HL-60 (cell line): Measurements from ENCODE around the gene NOVA2.

Source experiments
- GABPA ChIP-seq: IDR thresholded peaks from 2 replicates; pipeline ENCODE4 v1.6.1; 2012; ENCODE audit warnings: low read depth
- POLR2AphosphoS5 ChIP-seq: IDR thresholded peaks from 2 replicates; pipeline ENCODE4 v1.6.1; 2012; ENCODE audit warnings: low read depth
- SPI1 ChIP-seq: IDR thresholded peaks from 2 replicates; pipeline ENCODE4 v1.6.1; 2012; ENCODE audit warnings: low read depth, mild to moderate bottlenecking, borderline replicate concordance
- TF ChIP-seq, protein P1 (sequence below): IDR thresholded peaks from 2 replicates; pipeline ENCODE4 v1.6.1; 2012; ENCODE audit warnings: low read depth; ENCODE audit not compliant: insufficient replicate concordance
- TF ChIP-seq, protein P2 (sequence below): IDR thresholded peaks from one replicate; pipeline ENCODE4 v1.5.1; 2011; ENCODE audit warnings: low read length, control low read depth, inconsistent platforms; ENCODE audit not compliant: insufficient read depth

DNA sequence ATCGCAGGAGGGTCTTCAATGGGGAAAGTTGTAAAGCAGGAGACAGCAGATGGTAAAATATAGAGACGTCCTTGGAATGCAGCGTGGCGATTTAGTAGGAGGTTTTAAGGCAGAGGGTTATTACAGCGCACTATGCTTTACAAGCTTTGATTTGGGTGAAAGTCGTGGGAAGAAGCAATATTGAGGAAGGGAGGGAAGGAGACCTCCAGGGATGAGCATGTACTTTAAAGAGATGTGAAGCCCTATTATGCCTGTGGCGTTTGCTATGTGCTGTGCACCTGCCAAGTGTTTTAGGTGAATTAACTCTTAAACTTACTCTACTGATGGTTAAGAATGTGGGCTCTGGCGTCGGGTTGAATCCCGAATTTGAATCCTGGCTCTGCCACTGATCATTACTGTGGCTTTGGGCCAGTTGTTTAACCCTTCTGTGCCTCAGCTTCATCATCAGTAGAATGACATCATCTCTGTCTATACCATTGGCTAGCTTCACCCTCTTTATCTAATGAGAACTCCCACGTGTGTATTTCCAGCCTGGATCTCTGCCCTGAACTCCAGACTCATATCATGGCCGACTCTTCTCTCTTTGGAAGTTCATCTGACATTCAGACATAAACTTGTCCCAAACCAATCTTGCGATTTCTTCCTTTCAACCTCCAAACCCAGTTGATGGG is 22.2 kb upstream of the NOVA2 start:
- TF ChIP-seq, protein P1, sequence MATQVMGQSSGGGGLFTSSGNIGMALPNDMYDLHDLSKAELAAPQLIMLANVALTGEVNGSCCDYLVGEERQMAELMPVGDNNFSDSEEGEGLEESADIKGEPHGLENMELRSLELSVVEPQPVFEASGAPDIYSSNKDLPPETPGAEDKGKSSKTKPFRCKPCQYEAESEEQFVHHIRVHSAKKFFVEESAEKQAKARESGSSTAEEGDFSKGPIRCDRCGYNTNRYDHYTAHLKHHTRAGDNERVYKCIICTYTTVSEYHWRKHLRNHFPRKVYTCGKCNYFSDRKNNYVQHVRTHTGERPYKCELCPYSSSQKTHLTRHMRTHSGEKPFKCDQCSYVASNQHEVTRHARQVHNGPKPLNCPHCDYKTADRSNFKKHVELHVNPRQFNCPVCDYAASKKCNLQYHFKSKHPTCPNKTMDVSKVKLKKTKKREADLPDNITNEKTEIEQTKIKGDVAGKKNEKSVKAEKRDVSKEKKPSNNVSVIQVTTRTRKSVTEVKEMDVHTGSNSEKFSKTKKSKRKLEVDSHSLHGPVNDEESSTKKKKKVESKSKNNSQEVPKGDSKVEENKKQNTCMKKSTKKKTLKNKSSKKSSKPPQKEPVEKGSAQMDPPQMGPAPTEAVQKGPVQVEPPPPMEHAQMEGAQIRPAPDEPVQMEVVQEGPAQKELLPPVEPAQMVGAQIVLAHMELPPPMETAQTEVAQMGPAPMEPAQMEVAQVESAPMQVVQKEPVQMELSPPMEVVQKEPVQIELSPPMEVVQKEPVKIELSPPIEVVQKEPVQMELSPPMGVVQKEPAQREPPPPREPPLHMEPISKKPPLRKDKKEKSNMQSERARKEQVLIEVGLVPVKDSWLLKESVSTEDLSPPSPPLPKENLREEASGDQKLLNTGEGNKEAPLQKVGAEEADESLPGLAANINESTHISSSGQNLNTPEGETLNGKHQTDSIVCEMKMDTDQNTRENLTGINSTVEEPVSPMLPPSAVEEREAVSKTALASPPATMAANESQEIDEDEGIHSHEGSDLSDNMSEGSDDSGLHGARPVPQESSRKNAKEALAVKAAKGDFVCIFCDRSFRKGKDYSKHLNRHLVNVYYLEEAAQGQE = no peak
- TF ChIP-seq, protein P2, sequence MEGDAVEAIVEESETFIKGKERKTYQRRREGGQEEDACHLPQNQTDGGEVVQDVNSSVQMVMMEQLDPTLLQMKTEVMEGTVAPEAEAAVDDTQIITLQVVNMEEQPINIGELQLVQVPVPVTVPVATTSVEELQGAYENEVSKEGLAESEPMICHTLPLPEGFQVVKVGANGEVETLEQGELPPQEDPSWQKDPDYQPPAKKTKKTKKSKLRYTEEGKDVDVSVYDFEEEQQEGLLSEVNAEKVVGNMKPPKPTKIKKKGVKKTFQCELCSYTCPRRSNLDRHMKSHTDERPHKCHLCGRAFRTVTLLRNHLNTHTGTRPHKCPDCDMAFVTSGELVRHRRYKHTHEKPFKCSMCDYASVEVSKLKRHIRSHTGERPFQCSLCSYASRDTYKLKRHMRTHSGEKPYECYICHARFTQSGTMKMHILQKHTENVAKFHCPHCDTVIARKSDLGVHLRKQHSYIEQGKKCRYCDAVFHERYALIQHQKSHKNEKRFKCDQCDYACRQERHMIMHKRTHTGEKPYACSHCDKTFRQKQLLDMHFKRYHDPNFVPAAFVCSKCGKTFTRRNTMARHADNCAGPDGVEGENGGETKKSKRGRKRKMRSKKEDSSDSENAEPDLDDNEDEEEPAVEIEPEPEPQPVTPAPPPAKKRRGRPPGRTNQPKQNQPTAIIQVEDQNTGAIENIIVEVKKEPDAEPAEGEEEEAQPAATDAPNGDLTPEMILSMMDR = no peak
- no peak for TF ChIP-seq GABPA
- TF ChIP-seq POLR2AphosphoS5 = no peak; the same call in 1 of the 2 replicates
- no peak for TF ChIP-seq SPI1
